HL-60/S4 treated with retinoic acid at 250 ng/mL for 4 days and 3 days (cell line): ENCODE data around the gene KANK2.

Experiments used
- in situ Hi-C: fragments of 300-500 bp; cut with MboI; formaldehyde crosslinking; loops from 2 replicates; pipeline ENCODE4 v1.7.0; 2022; ENCODE audit warnings: low sequenced_read_pairs

The KANK2 gene

GRCh38 chr19:11226716-11227166 is 29.4 kb upstream of the KANK2 start:
- in situ Hi-C loops, result no loop called here

- in situ Hi-C loops, result no loop called here
These were observed 28.5 kb upstream of the KANK2 start for GRCh38 chr19:11225815-11226214.

GRCh38 chr19:11225172-11225571 is 27.8 kb upstream of the KANK2 start:
- in situ Hi-C loops, result no loop called here

- in situ Hi-C loops, result no loop called here
These were observed 27.1 kb upstream of the KANK2 start for GRCh38 chr19:11224429-11224828.

GRCh38 chr19:11223200-11223599 is 25.9 kb upstream of the KANK2 start:
- in situ Hi-C loops, result no loop called here

GRCh38 chr19:11221082-11221598 is 23.8 kb upstream of the KANK2 start:
- in situ Hi-C loops, result no loop called here

- in situ Hi-C loops, result no loop called here
These were observed 17.0 kb upstream of the KANK2 start for GRCh38 chr19:11214387-11214786.

GRCh38 chr19:11210656-11210928 is 13.2 kb upstream of the KANK2 start:
- in situ Hi-C loops, result no loop called here

GRCh38 chr19:11209839-11210655 is 12.7 kb upstream of the KANK2 start:
- in situ Hi-C loops, result no loop called here

- in situ Hi-C loops, result no loop called here
These were observed 11.5 kb upstream of the KANK2 start for GRCh38 chr19:11208561-11209471.

GRCh38 chr19:11205939-11206570 is 8.7 kb upstream of the KANK2 start:
- in situ Hi-C loops, result no loop called here

- in situ Hi-C loops, result no loop called here
These were observed 7.6 kb upstream of the KANK2 start for GRCh38 chr19:11204943-11205349.

GRCh38 chr19:11204076-11204602 is 6.8 kb upstream of the KANK2 start:
- in situ Hi-C loops, result no loop called here

GRCh38 chr19:11203194-11204075 is 6.1 kb upstream of the KANK2 start:
- in situ Hi-C loops, result no loop called here

- in situ Hi-C loops, result no loop called here
These were observed 5.3 kb upstream of the KANK2 start for GRCh38 chr19:11202488-11203193.

- in situ Hi-C loops, result no loop called here
These were observed 4.4 kb upstream of the KANK2 start for GRCh38 chr19:11201791-11202190.

GRCh38 chr19:11200931-11201330 is 3.6 kb upstream of the KANK2 start:
- in situ Hi-C loops, result no loop called here

GRCh38 chr19:11200015-11200574 is 2.8 kb upstream of the KANK2 start:
- in situ Hi-C loops, result no loop called here

- in situ Hi-C loops, result no loop called here
These were observed 2.2 kb upstream of the KANK2 start for GRCh38 chr19:11199517-11199916.
